GM12874 (cell line): ENCODE measurements around the gene SUCO.

Experiments
- CTCF ChIP-seq: IDR thresholded peaks from 2 replicates; pipeline ENCODE4 v1.5.1; 2011; ENCODE audit warnings: low read depth, mild to moderate bottlenecking, control low read depth, low read length, moderate library complexity; ENCODE audit not compliant: insufficient read depth

The SUCO gene

GRCh38 chr1:172585861-172586260 is 52.9 kb downstream of the SUCO start:
- no peak for TF ChIP-seq CTCF

- TF ChIP-seq CTCF, result no peak
Observed at GRCh38 chr1:172588296-172589291, 55.6 kb downstream of the SUCO start.

DNA sequence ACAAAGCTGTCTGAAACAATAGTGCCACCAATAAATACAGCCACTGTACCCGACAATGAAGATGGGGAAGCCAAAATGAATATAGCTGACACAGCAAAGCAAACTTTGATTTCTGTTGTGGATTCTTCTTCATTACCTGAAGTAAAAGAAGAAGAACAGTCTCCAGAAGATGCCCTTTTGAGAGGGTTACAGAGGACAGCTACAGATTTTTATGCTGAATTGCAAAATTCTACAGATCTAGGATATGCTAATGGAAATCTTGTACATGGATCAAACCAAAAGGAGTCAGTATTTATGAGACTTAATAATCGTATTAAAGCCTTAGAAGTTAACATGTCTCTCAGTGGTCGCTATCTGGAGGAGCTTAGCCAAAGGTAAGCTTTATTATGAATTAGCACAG is 56.6 kb downstream of the SUCO start:
- no peak for TF ChIP-seq CTCF

DNA sequence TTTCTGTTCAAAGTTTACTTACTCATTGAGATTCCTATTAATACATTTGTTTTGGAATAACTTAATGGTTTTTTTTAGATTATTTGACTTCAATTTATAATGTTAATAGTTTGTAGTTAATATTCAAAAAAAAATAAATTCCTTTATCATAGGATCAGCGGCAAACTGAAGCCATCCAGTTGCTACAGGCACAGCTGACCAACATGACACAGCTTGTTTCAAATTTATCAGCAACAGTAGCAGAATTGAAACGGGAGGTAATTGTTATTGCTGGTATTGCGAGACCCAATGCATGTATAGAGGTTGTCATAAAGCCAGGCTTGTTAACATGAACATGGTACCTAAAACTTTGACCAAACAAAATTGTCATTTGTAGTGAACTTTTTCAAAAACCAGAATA is 67.0 kb downstream of the SUCO start:
- no peak for TF ChIP-seq CTCF

- no peak for TF ChIP-seq CTCF
Observed at GRCh38 chr1:172600615-172601014, 67.7 kb downstream of the SUCO start.

GRCh38 chr1:172601046-172601630 is 68.2 kb downstream of the SUCO start:
- TF ChIP-seq CTCF, result no peak

GRCh38 chr1:172602706-172603105 is 69.8 kb downstream of the SUCO start:
- TF ChIP-seq CTCF, result no peak
